C4-2B (cell line): ENCODE measurements around the gene DYRK1A.

Experiments
- CTCF ChIP-seq: fragments of 450-650 bp; conservative IDR thresholded peaks from 2 replicates; pipeline ENCODE4 v1.5.1; 2017; ENCODE audit warnings: mild to moderate bottlenecking
- ZFX ChIP-seq: fragments of 450-650 bp; IDR thresholded peaks from 2 replicates; pipeline ENCODE4 v1.6.1; 2017

GRCh38 chr21:37468909-37469308, 102.3 kb downstream of the DYRK1A start:
- TF ChIP-seq CTCF (no peak), ZFX (no peak)
